Bone marrow (tissue), 2 donors: Measurements from ENCODE around the gene KISS1R.
"Not testable (repeated sequence)": the region's sequence is repeated elsewhere in the genome, so short reads cannot be mapped to it uniquely, and the experiment has no call there.

Experiments
- DNase-seq, 2 donors: peaks; one replicate each; lab custom pipeline; 2025; lab: John Stamatoyannopoulos, UW

Gene KISS1R

GRCh38 chr19:881385-882071 lies 35.6 kb upstream of the KISS1R start:
- DNase-seq, result no peak

- no peak for DNase-seq
Observed at GRCh38 chr19:882871-883497, 34.1 kb upstream of the KISS1R start.

GRCh38 chr19:883661-884211 lies 33.4 kb upstream of the KISS1R start:
- DNase-seq, result no peak

- DNase-seq, result no peak
Observed at GRCh38 chr19:884420-885211, 32.5 kb upstream of the KISS1R start.

GRCh38 chr19:885536-886224 lies 31.5 kb upstream of the KISS1R start:
- DNase-seq, result no peak

- no peak for DNase-seq
Observed at GRCh38 chr19:887072-887471, 30.1 kb upstream of the KISS1R start.

GRCh38 chr19:887599-887998 lies 29.5 kb upstream of the KISS1R start:
- DNase-seq, result no peak

GRCh38 chr19:888581-889385 lies 28.4 kb upstream of the KISS1R start:
- DNase-seq, result no peak

GRCh38 chr19:889662-890295 lies 27.4 kb upstream of the KISS1R start:
- no peak for DNase-seq

GRCh38 chr19:890831-891230 lies 26.3 kb upstream of the KISS1R start:
- DNase-seq, result no peak

GRCh38 chr19:891421-892200 lies 25.5 kb upstream of the KISS1R start:
- DNase-seq, result not testable (repeated sequence)

- no peak for DNase-seq
Observed at GRCh38 chr19:892243-892893, 24.8 kb upstream of the KISS1R start.

GRCh38 chr19:892894-893689 lies 24.0 kb upstream of the KISS1R start, which contains the start of the genes MED16 and RNU6-9:
MED16 (minus strand) TSS chr19:893187; CDS start chr19:891131, 2,056 bp downstream.
RNU6-9 (plus strand) TSS chr19:893484.
- DNase-seq, result peak; percentile 77 to 90

- DNase-seq, result no peak
Observed at GRCh38 chr19:896434-896833, 20.7 kb upstream of the KISS1R start.

GRCh38 chr19:896999-897398 lies 20.1 kb upstream of the KISS1R start:
- no peak for DNase-seq

- DNase-seq, result no peak
Observed at GRCh38 chr19:897442-898039, 19.6 kb upstream of the KISS1R start.

- DNase-seq, result no peak
Observed at GRCh38 chr19:898663-899062, 18.5 kb upstream of the KISS1R start.
